GM19238 (cell line): ENCODE data around the gene METTL25B.

ENCODE experiments used
- DNase-seq: peaks from one replicate; pipeline ENCODE4 v3.0.0; 2011; ENCODE audit warnings: low spot score; ENCODE audit not compliant: insufficient read length

The METTL25B gene

GRCh38 chr1:156726549-156727226 is 1.6 kb upstream of the METTL25B start:
- DNase-seq, result no peak

- no peak for DNase-seq
Observed at GRCh38 chr1:156727492-156727891, 777 bp upstream of the METTL25B start.

- DNase-seq, result peak; percentile 92
Observed at GRCh38 chr1:156728599-156729462, 562 bp downstream of the METTL25B start, which contains the start of gene ISG20L2. TSS of gene ISG20L2 (minus strand) at chr1:156728766. CDS start at chr1:156727652, 1,114 bp downstream.

- no peak for DNase-seq
Observed at GRCh38 chr1:156733989-156734584, 5.8 kb downstream of the METTL25B start.

- DNase-seq, result no peak
Observed at GRCh38 chr1:156738407-156738806, 10.1 kb downstream of the METTL25B start.

GRCh38 chr1:156738916-156739315 is 10.6 kb downstream of the METTL25B start:
- no peak for DNase-seq

- DNase-seq, result no peak
Observed at GRCh38 chr1:156740237-156740740, 12.0 kb downstream of the METTL25B start.

GRCh38 chr1:156740741-156741480 is 12.6 kb downstream of the METTL25B start, which contains the start of gene MRPL24:
TSS of gene MRPL24 (minus strand) at chr1:156741088. CDS start at chr1:156738704, 2,384 bp downstream.
- peak; percentile 95 for DNase-seq

GRCh38 chr1:156741481-156741983 is 13.3 kb downstream of the METTL25B start:
- DNase-seq, result no peak

GRCh38 chr1:156742017-156742416 is 13.7 kb downstream of the METTL25B start:
- no peak for DNase-seq

- DNase-seq, result no peak
Observed at GRCh38 chr1:156742801-156743200, 14.5 kb downstream of the METTL25B start.

GRCh38 chr1:156743367-156744302 is 15.4 kb downstream of the METTL25B start:
- DNase-seq, result no peak

GRCh38 chr1:156744344-156744743 is 16.1 kb downstream of the METTL25B start:
- no peak for DNase-seq

- no peak for DNase-seq
Observed at GRCh38 chr1:156744786-156745419, 16.6 kb downstream of the METTL25B start.

- DNase-seq, result no peak
Observed at GRCh38 chr1:156745881-156746280, 17.6 kb downstream of the METTL25B start.

- DNase-seq, result no peak
Observed at GRCh38 chr1:156746406-156746727, 18.1 kb downstream of the METTL25B start.

GRCh38 chr1:156746728-156747631 is 18.7 kb downstream of the METTL25B start:
- no peak for DNase-seq
